Tibial nerve (tissue), 3 donors: ENCODE data around the gene NGRN.

Experiments
- POLR2A ChIP-seq, 2 donors: fragments of 450-650 bp; IDR thresholded peaks; one replicate each; pipeline ENCODE4 v1.6.1; 2017; ENCODE audit warnings: antibody characterized with exemption in 2 of 2, mild to moderate bottlenecking in 2 of 2, moderate library complexity in 2 of 2
- TF ChIP-seq, protein P1 (sequence below), 5 experiments: fragments of 200-600 bp in 3 of 5; fragments of 450-650 bp in 2 of 5; sonication (generic) in 3 of 5; IDR thresholded peaks; one replicate each; pipeline ENCODE4 v1.5.1; 2016 to 2019; ENCODE audit warnings: antibody characterized with exemption in 5 of 5, mild to moderate bottlenecking in 3 of 5, moderate library complexity in 2 of 5

DNA sequence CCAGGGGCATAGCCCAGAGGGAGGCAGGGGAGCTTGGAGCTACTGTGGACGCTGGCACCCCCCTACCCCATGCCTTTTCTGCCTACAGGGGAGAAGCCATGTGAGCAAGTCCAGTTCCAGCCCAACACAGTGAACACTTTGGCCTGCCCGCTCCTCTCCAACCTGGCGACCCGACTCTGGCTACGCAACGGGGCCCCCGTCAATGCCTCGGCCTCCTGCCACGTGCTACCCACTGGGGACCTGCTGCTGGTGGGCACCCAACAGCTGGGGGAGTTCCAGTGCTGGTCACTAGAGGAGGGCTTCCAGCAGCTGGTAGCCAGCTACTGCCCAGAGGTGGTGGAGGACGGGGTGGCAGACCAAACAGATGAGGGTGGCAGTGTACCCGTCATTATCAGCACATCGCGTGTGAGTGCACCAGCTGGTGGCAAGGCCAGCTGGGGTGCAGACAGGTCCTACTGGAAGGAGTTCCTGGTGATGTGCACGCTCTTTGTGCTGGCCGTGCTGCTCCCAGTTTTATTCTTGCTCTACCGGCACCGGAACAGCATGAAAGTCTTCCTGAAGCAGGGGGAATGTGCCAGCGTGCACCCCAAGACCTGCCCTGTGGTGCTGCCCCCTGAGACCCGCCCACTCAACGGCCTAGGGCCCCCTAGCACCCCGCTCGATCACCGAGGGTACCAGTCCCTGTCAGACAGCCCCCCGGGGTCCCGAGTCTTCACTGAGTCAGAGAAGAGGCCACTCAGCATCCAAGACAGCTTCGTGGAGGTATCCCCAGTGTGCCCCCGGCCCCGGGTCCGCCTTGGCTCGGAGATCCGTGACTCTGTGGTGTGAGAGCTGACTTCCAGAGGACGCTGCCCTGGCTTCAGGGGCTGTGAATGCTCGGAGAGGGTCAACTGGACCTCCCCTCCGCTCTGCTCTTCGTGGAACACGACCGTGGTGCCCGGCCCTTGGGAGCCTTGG, 37.4 kb upstream of the NGRN start:
- TF ChIP-seq, protein P1, sequence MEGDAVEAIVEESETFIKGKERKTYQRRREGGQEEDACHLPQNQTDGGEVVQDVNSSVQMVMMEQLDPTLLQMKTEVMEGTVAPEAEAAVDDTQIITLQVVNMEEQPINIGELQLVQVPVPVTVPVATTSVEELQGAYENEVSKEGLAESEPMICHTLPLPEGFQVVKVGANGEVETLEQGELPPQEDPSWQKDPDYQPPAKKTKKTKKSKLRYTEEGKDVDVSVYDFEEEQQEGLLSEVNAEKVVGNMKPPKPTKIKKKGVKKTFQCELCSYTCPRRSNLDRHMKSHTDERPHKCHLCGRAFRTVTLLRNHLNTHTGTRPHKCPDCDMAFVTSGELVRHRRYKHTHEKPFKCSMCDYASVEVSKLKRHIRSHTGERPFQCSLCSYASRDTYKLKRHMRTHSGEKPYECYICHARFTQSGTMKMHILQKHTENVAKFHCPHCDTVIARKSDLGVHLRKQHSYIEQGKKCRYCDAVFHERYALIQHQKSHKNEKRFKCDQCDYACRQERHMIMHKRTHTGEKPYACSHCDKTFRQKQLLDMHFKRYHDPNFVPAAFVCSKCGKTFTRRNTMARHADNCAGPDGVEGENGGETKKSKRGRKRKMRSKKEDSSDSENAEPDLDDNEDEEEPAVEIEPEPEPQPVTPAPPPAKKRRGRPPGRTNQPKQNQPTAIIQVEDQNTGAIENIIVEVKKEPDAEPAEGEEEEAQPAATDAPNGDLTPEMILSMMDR (IDR thresholded peaks at IDR 0.05): no peak
- TF ChIP-seq POLR2A (IDR thresholded peaks at IDR 0.05): no peak
